ENCODE measurements around the gene ATOX1. TPM values are rescaled to one million over a fixed set of nuclear protein-coding genes. Genes with fewer than 3 reads are reported as not detected.

The ATOX1 gene
- total and polyA plus RNA-seq, 2 of the 13 experiments (the other 11 are each of a cell fraction or from before 2014, with no cell fraction given) = 62.4 to 124 TPM

- peak overlapping the region in 1 of 3 experiments; percentile 35; a peak in 1 of 6 replicates for H3K4me3 ChIP-seq (replicated peaks in 1 of 3; ENCODE audit: insufficient read depth in 1 of 3, low read depth in 2 of 3, low read length in 3 of 3)
- BruUV-seq (replicated peaks) = no TSS peak
- H3K27me3 ChIP-seq (ENCODE audit: control insufficient read depth in 1 of 2, insufficient read depth in 2 of 2, low read length in 2 of 2) = no peaks in the 10 kb centered on the region; a peak in 1 of 5 replicates
- POLR2A ChIA-PET = interaction anchor here (1.0 to 1.7 kb wide), 3 partner anchors 24 to 75 kb away, joined by 3 to 6 read pairs (median 3); partner anchors contain the start of gene G3BP1
- 48% methylated on average over 12 of the region's 20 CpGs for WGBS (ENCODE audit: low lambda C conversion rate)
- no peak overlapping the region for H2AFZ ChIP-seq (ENCODE audit: low read length)
- DNase-seq (ENCODE audit: low spot score) (no peak), FAIRE-seq (no peak), ATAC-seq (peak; percentile 38)
- no peaks in the 10 kb centered on the region for H3K36me3 ChIP-seq (replicated peaks in 1 of 2; ENCODE audit: control insufficient read depth in 1 of 2, insufficient read depth in 2 of 2, low read length in 2 of 2)
- peaks cover 90% of the 10 kb centered on the region for H3K4me1 ChIP-seq (ENCODE audit: insufficient read depth, low read length)
- H3K27ac ChIP-seq (ENCODE audit: extremely low read length, insufficient read depth, low read length) = no peak overlapping the region
- H3K9me3 ChIP-seq (ENCODE audit: low read length) = no peaks in the 10 kb centered on the region
- peak overlapping the region; percentile 53 for H3K4me2 ChIP-seq (ENCODE audit: low read depth, low read length)
- TF ChIP-seq, protein P1, sequence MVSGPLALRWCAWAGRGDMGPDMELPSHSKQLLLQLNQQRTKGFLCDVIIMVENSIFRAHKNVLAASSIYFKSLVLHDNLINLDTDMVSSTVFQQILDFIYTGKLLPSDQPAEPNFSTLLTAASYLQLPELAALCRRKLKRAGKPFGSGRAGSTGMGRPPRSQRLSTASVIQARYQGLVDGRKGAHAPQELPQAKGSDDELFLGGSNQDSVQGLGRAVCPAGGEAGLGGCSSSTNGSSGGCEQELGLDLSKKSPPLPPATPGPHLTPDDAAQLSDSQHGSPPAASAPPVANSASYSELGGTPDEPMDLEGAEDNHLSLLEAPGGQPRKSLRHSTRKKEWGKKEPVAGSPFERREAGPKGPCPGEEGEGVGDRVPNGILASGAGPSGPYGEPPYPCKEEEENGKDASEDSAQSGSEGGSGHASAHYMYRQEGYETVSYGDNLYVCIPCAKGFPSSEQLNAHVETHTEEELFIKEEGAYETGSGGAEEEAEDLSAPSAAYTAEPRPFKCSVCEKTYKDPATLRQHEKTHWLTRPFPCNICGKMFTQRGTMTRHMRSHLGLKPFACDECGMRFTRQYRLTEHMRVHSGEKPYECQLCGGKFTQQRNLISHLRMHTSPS (CRISPR knock-in tag; IDR thresholded peaks at IDR 0.05; ENCODE audit: low read depth) = no peak
- TF ChIP-seq ZFP82 (CRISPR knock-in tag; IDR thresholded peaks at IDR 0.05; ENCODE audit: borderline replicate concordance) = no peak
- TF ChIP-seq, protein P2, sequence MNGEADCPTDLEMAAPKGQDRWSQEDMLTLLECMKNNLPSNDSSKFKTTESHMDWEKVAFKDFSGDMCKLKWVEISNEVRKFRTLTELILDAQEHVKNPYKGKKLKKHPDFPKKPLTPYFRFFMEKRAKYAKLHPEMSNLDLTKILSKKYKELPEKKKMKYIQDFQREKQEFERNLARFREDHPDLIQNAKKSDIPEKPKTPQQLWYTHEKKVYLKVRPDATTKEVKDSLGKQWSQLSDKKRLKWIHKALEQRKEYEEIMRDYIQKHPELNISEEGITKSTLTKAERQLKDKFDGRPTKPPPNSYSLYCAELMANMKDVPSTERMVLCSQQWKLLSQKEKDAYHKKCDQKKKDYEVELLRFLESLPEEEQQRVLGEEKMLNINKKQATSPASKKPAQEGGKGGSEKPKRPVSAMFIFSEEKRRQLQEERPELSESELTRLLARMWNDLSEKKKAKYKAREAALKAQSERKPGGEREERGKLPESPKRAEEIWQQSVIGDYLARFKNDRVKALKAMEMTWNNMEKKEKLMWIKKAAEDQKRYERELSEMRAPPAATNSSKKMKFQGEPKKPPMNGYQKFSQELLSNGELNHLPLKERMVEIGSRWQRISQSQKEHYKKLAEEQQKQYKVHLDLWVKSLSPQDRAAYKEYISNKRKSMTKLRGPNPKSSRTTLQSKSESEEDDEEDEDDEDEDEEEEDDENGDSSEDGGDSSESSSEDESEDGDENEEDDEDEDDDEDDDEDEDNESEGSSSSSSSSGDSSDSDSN (CRISPR knock-in tag; IDR thresholded peaks at IDR 0.05) = 0 out of 2 replicates have a peak, but pooled peaks have one; percentile 20
- peak; percentile 38; the same call in 1 of the 2 replicates for TF ChIP-seq ZNF768 (CRISPR knock-in tag; IDR thresholded peaks at IDR 0.05)
- no peak for TF ChIP-seq HOXD1 (CRISPR knock-in tag; IDR thresholded peaks at IDR 0.05)
- TF ChIP-seq PCBP1 (IDR thresholded peaks at IDR 0.05; ENCODE audit: borderline replicate concordance, low read depth, low read length) = no peak
- in situ Hi-C loops (cut with HindIII; ENCODE audit: extremely low pct_ligation_motif_present, low pct_unique_long_range_greater_than_20kb) (no loop called here), intact Hi-C loops (cut with micrococcal nuclease; ENCODE audit: unreplicated experiment) (no loop called here)
- H4K20me1 ChIP-seq (ENCODE audit: insufficient read depth, low read length) = no peaks in the 10 kb centered on the region
- no peak overlapping the region for H3K9ac ChIP-seq (ENCODE audit: insufficient read depth, low read depth, low read length)
- CTCF ChIA-PET (ENCODE audit: low intra/inter-chr PET ratio, low total read pairs) = interaction anchor here (0.6 kb wide), 1 partner anchor 38 kb away, joined by 3 read pairs; no protein-coding TSS in a partner anchor
- no peaks in the 10 kb centered on the region for H3K79me2 ChIP-seq (ENCODE audit: insufficient read depth, low read length)
Measured at GRCh38 chr5:151696470-151697061, 61.9 kb downstream of the ATOX1 start.

All from HepG2 (cell line).